ENCODE data around the gene EBP. TPM values are rescaled to one million over a fixed set of nuclear protein-coding genes. Genes with fewer than 3 reads are reported as not detected.

Gene EBP
- total RNA-seq (2022), result 141 and 154 TPM in 2 replicates
- Bru-seq, nascent RNA, result percentile 68 among the genes with signal in this experiment
- BruChase-seq, experiment 1, labeled RNA remaining after a 2-hour chase, result percentile 81 among the genes with signal in this experiment
- BruChase-seq, experiment 2, labeled RNA remaining after a 6-hour chase, result percentile 92 among the genes with signal in this experiment
- long read RNA-seq, transcript EBP-205 (5 exons, 1,775 nt), result major isoform, 182 of 270 reads
- long read RNA-seq, partial matches to known transcripts, result 4 of 270 reads
- long read RNA-seq, other reads (novel, unspliced or antisense), result 78 of 270 reads

DNA sequence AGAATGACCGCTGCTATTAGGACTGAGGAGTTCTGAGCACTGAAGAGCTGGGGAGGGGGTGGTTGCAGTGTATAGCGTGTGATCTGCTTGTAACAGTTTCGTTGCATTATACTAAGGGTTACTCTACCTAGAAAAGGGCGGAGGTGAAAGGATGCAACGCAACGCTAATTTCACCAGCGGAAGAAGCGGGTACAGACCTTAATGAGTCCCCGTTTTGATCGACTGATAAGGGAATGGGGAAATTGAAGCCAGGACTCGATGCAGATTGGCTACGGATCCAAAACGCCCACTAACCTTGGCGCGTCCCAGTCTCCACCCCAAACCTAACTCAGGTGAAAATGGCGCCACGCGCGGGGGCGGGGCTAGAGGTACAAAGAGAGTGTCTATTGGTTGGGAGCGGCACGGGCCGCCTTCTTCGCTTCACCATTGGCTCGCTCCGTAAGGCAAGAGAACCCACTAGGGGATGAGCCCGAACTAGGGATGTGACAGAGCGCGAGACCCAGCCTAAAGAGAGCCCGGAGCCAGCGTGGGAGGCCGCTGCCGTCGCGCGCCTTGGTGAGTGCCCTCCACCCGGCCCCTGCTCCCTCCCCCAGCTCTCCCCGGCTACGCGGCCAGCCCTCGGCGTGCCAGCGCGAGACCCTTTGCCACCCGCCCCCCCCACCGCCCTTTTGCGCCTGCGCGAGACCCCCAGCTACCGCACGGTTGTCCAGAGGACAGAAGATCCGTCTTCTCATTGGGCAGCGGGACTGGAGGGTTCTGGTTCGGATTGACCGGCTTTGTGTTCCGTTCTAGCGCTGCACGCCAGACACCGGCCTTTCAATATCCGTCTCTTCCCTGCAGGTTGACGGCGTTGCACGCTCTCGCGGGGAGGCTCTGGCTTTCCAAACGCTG, at the start of gene EBP:
EBP (plus strand) TSS at position 456 of the 891 bp plus-strand sequence. CDS start 1,964 bp downstream, outside the sequence.
- POLR2A ChIA-PET, result interaction anchor here (0.7 kb wide), 1 partner anchor 110 kb away, joined by 3 read pairs; no protein-coding TSS in a partner anchor
- intact Hi-C loops (cut with micrococcal nuclease; ENCODE audit: unreplicated experiment), result no loop called here
- H3K36me3 Mint-ChIP-seq (ENCODE audit: insufficient read depth, unreplicated experiment), result peaks cover 21% of the 10 kb centered on the region
- DNase-seq, result peak; percentile 94
- peak within 1 kb of the TSS; percentile 72 for H3K4me3 Mint-ChIP-seq (ENCODE audit: unreplicated experiment)
- H3K4me1 Mint-ChIP-seq (ENCODE audit: low read depth, unreplicated experiment), result peaks cover 8% of the 10 kb centered on the region
- Histone ChIP-seq H3K4me1 (no peaks in the 10 kb centered on the region), H3K4me3 (ENCODE audit: low read depth, low read length) (peak within 1 kb of the TSS; percentile 67), H3K36me3 (ENCODE audit: control insufficient read depth, insufficient read depth, low read length) (no peaks in the 10 kb centered on the region), H3K27me3 (replicated peaks; ENCODE audit: control insufficient read depth, insufficient read depth, low read length) (no peaks in the 10 kb centered on the region), H3K9me3 (no peaks in the 10 kb centered on the region)
- no peaks in the 10 kb centered on the region for H3K9me3 Mint-ChIP-seq (ENCODE audit: unreplicated experiment)
- H3K27ac Mint-ChIP-seq (ENCODE audit: unreplicated experiment), result peak within 1 kb of the TSS; percentile 89
- BruUV-seq (replicated peaks), result no TSS peak
- CTCF ChIA-PET, result interaction anchor here (0.6 to 0.7 kb wide), 2 partner anchors 14 to 676 kb away, joined by 4 to 6 read pairs; no protein-coding TSS in a partner anchor
- TF ChIP-seq, protein P1, sequence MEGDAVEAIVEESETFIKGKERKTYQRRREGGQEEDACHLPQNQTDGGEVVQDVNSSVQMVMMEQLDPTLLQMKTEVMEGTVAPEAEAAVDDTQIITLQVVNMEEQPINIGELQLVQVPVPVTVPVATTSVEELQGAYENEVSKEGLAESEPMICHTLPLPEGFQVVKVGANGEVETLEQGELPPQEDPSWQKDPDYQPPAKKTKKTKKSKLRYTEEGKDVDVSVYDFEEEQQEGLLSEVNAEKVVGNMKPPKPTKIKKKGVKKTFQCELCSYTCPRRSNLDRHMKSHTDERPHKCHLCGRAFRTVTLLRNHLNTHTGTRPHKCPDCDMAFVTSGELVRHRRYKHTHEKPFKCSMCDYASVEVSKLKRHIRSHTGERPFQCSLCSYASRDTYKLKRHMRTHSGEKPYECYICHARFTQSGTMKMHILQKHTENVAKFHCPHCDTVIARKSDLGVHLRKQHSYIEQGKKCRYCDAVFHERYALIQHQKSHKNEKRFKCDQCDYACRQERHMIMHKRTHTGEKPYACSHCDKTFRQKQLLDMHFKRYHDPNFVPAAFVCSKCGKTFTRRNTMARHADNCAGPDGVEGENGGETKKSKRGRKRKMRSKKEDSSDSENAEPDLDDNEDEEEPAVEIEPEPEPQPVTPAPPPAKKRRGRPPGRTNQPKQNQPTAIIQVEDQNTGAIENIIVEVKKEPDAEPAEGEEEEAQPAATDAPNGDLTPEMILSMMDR (IDR thresholded peaks at IDR 0.05; ENCODE audit: insufficient read depth in 1 of 2, low read depth in 1 of 2, low read length in 1 of 2, severe bottlenecking in 1 of 2, unreplicated experiment in 1 of 2), result no peak
- no peaks in the 10 kb centered on the region for H3K27me3 Mint-ChIP-seq (ENCODE audit: insufficient read depth, unreplicated experiment)

DNA sequence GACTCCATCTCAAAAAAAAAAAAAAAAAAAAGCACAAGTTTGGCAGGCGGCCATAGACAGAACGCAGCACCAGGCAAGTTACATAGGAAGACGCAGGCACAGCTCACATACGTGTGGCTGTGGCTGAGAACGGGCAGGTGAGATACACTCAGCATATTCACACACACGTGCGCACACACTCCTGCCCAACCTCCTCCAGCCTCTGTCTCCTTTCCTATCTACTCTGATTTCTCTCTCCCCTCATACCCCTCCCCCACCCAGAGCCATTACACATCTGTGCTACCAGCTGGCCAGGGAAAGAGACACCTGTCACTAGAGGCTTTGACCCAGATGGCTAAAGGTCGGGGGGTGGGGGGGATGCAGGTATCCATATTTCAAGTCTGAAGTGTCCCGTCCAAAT, 49.4 kb upstream of the EBP start:
- peaks cover 6% of the 10 kb centered on the region for H3K36me3 Mint-ChIP-seq (ENCODE audit: insufficient read depth, unreplicated experiment)
- H3K27me3 Mint-ChIP-seq (ENCODE audit: insufficient read depth, unreplicated experiment), result no peaks in the 10 kb centered on the region
- DNase-seq, result no peak
- no TSS peak for BruUV-seq (replicated peaks)
- peaks cover 29% of the 10 kb centered on the region for H3K4me1 Mint-ChIP-seq (ENCODE audit: low read depth, unreplicated experiment)
- Histone ChIP-seq H3K27me3 (replicated peaks; ENCODE audit: control insufficient read depth, insufficient read depth, low read length) (no peaks in the 10 kb centered on the region), H3K9me3 (no peaks in the 10 kb centered on the region), H3K36me3 (ENCODE audit: control insufficient read depth, insufficient read depth, low read length) (no peaks in the 10 kb centered on the region), H3K4me1 (peaks cover 7% of the 10 kb centered on the region), H3K4me3 (ENCODE audit: low read depth, low read length) (no peak overlapping the region)
- H3K27ac Mint-ChIP-seq (ENCODE audit: unreplicated experiment), result no peak overlapping the region
- H3K4me3 Mint-ChIP-seq (ENCODE audit: unreplicated experiment), result no peak overlapping the region
- intact Hi-C loops (cut with micrococcal nuclease; ENCODE audit: unreplicated experiment), result no loop called here
- ChIA-PET POLR2A (no interaction called here), CTCF (interaction anchor here (0.6 kb wide), 1 partner anchor 169 kb away, joined by 4 read pairs; no protein-coding TSS in a partner anchor)
- TF ChIP-seq, protein P1 (IDR thresholded peaks at IDR 0.05; ENCODE audit: insufficient read depth in 1 of 2, low read depth in 1 of 2, low read length in 1 of 2, severe bottlenecking in 1 of 2, unreplicated experiment in 1 of 2), result no peak
- H3K9me3 Mint-ChIP-seq (ENCODE audit: unreplicated experiment), result no peaks in the 10 kb centered on the region

Data from Caco-2 (cell line).